NB4 (cell line): ENCODE results near the gene CAV2.

ENCODE experiments used
- DNase-seq: peaks from one replicate; pipeline ENCODE4 v3.0.0; 2010; ENCODE audit warnings: low read depth
- H3K4me3 ChIP-seq: one replicate; pipeline ENCODE4 v1.5.1; 2011; ENCODE audit warnings: mild to moderate bottlenecking, low read depth, low read length, moderate library complexity
- MYC ChIP-seq: IDR thresholded peaks from 2 replicates; pipeline ENCODE4 v1.6.1; 2011; ENCODE audit warnings: low read depth, low read length
- POLR2A ChIP-seq: IDR thresholded peaks from 2 replicates; pipeline ENCODE4 v1.6.1; 2011; ENCODE audit warnings: mild to moderate bottlenecking; ENCODE audit not compliant: insufficient read length; ENCODE audit errors: extremely low read depth
- TF ChIP-seq, protein P1 (sequence below): IDR thresholded peaks from one replicate; pipeline ENCODE4 v1.5.1; 2012; ENCODE audit warnings: low read depth, low read length
- TF ChIP-seq, protein P2 (sequence below): IDR thresholded peaks from 2 replicates; pipeline ENCODE4 v1.6.1; 2011; ENCODE audit warnings: low read depth, low read length

Gene CAV2

DNA sequence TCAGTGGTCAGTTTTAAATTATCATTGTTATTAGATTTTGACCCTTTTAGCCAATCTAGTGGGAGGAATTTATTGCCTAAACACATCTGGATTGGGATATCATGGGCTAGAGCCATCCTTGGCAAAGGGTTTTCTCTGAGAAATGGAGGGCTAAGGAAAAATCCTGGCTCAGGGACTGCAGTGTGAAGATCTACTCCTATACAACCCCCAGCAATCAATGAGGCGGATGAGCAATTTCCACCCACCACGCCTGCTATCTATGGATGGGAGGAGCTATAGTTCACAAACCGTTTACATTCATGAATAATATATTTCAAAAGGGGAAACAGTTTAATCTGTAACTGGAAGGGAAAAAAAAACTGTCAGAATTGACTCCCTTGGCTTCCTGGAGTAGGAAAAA lies 28.0 kb downstream of the CAV2 start:
- DNase-seq, result no peak
- TF ChIP-seq MYC (no peak), POLR2A (no peak)
- TF ChIP-seq, protein P1, sequence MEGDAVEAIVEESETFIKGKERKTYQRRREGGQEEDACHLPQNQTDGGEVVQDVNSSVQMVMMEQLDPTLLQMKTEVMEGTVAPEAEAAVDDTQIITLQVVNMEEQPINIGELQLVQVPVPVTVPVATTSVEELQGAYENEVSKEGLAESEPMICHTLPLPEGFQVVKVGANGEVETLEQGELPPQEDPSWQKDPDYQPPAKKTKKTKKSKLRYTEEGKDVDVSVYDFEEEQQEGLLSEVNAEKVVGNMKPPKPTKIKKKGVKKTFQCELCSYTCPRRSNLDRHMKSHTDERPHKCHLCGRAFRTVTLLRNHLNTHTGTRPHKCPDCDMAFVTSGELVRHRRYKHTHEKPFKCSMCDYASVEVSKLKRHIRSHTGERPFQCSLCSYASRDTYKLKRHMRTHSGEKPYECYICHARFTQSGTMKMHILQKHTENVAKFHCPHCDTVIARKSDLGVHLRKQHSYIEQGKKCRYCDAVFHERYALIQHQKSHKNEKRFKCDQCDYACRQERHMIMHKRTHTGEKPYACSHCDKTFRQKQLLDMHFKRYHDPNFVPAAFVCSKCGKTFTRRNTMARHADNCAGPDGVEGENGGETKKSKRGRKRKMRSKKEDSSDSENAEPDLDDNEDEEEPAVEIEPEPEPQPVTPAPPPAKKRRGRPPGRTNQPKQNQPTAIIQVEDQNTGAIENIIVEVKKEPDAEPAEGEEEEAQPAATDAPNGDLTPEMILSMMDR, result no peak
- TF ChIP-seq, protein P2, sequence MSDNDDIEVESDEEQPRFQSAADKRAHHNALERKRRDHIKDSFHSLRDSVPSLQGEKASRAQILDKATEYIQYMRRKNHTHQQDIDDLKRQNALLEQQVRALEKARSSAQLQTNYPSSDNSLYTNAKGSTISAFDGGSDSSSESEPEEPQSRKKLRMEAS, result no peak
- H3K4me3 ChIP-seq, result no peak overlapping the region

- TF ChIP-seq, protein P2, result no peak
- TF ChIP-seq, protein P1, result no peak
- TF ChIP-seq POLR2A, result no peak
- TF ChIP-seq MYC, result no peak
- no peak overlapping the region for H3K4me3 ChIP-seq
- DNase-seq, result no peak
Measured at GRCh38 chr7:116528008-116528789, 28.7 kb downstream of the CAV2 start.

GRCh38 chr7:116529250-116529649 lies 29.7 kb downstream of the CAV2 start:
- DNase-seq, result no peak
- TF ChIP-seq, protein P1, result no peak
- TF ChIP-seq MYC (no peak), POLR2A (no peak)
- TF ChIP-seq, protein P2, result no peak
- no peak overlapping the region for H3K4me3 ChIP-seq

GRCh38 chr7:116530107-116530820 lies 30.7 kb downstream of the CAV2 start:
- TF ChIP-seq, protein P1, result no peak
- TF ChIP-seq, protein P2, result no peak
- no peak for TF ChIP-seq POLR2A
- no peak for TF ChIP-seq MYC
- no peak for DNase-seq
- no peak overlapping the region for H3K4me3 ChIP-seq

- DNase-seq, result no peak
- no peak overlapping the region for H3K4me3 ChIP-seq
- no peak for TF ChIP-seq POLR2A
- TF ChIP-seq, protein P2, result no peak
- TF ChIP-seq, protein P1, result no peak
Measured at GRCh38 chr7:116532102-116532688, 32.7 kb downstream of the CAV2 start.
